ENCODE data around the gene GRB14. TPM values are rescaled to one million over a fixed set of nuclear protein-coding genes. Genes with fewer than 3 reads are reported as not detected.
"Not testable (repeated sequence)": the region's sequence is repeated elsewhere in the genome, so short reads cannot be mapped to it uniquely, and the experiment has no call there.

GRB14 gene
- total RNA-seq, 1 donor from 2014 or later = 24.0 TPM

- no peak for DNase-seq
Measured at GRCh38 chr2:164554487-164554886, 66.8 kb downstream of the GRB14 start.

- DNase-seq = no peak
Measured at GRCh38 chr2:164551519-164551918, 69.8 kb downstream of the GRB14 start.

GRCh38 chr2:164549705-164550104 lies 71.6 kb downstream of the GRB14 start:
- not testable (repeated sequence) for DNase-seq

GRCh38 chr2:164545484-164545883 lies 75.8 kb downstream of the GRB14 start:
- DNase-seq = no peak

GRCh38 chr2:164542581-164543021 lies 78.7 kb downstream of the GRB14 start:
- DNase-seq = no peak

- no peak for DNase-seq
Measured at GRCh38 chr2:164538240-164538866, 82.9 kb downstream of the GRB14 start.

GRCh38 chr2:164535280-164536025 lies 85.8 kb downstream of the GRB14 start:
- no peak for DNase-seq

GRCh38 chr2:164530464-164530863 lies 90.8 kb downstream of the GRB14 start:
- no peak for DNase-seq

GRCh38 chr2:164523726-164524125 lies 97.6 kb downstream of the GRB14 start:
- no peak for DNase-seq

- no peak for DNase-seq
Measured at GRCh38 chr2:164523009-164523408, 98.3 kb downstream of the GRB14 start.

- DNase-seq = no peak
Measured at GRCh38 chr2:164522561-164522981, 98.7 kb downstream of the GRB14 start.

GRCh38 chr2:164515734-164516133 lies 105.5 kb downstream of the GRB14 start:
- no peak for DNase-seq

- no peak for DNase-seq
Measured at GRCh38 chr2:164515030-164515429, 106.3 kb downstream of the GRB14 start.

- DNase-seq = no peak
Measured at GRCh38 chr2:164514491-164514890, 106.8 kb downstream of the GRB14 start.

- no peak for DNase-seq
Measured at GRCh38 chr2:164512871-164513270, 108.4 kb downstream of the GRB14 start.

- no peak for DNase-seq
Measured at GRCh38 chr2:164511738-164512137, 109.5 kb downstream of the GRB14 start.

- DNase-seq = no peak
Measured at GRCh38 chr2:164510895-164511294, 110.4 kb downstream of the GRB14 start.

GRCh38 chr2:164509137-164509877 lies 112.0 kb downstream of the GRB14 start:
- no peak for DNase-seq

- no peak for DNase-seq
Measured at GRCh38 chr2:164504253-164504652, 117.0 kb downstream of the GRB14 start.

GRCh38 chr2:164498836-164499235 lies 122.4 kb downstream of the GRB14 start:
- no peak for DNase-seq

- no peak for DNase-seq
Measured at GRCh38 chr2:164496881-164497280, 124.4 kb downstream of the GRB14 start.

- no peak for DNase-seq
Measured at GRCh38 chr2:164496421-164496820, 124.9 kb downstream of the GRB14 start.

Data from occipital lobe (tissue), 2 donors.